Gastrocnemius medialis (tissue), 4 donors: Measurements from ENCODE around the gene TNNT2. TPM values are rescaled to one million over a fixed set of nuclear protein-coding genes. Genes with fewer than 3 reads are reported as not detected.
A peak's percentile ranks its signal among the peaks of the same experiment; 100 is the strongest.

Experiments used
- ATAC-seq, 2 donors: fragments of 150-250 bp; one replicate each; pipeline ENCODE4 v1.9.1; 2016
- DNase-seq, 2 donors: peaks; one replicate each; pipeline ENCODE4 v3.0.0-alpha.2; 2019
- H3K27ac ChIP-seq, 4 donors: fragments of 200-600 bp; sonication (generic); 1 replicate in 1 of 4; 2 replicates in 3 of 4; pipeline ENCODE4 v1.5.1; 2016 to 2018; ENCODE audit warnings: mild to moderate bottlenecking in 2 of 4, moderate library complexity in 1 of 4
- H3K27me3 ChIP-seq, 3 donors: fragments of 200-600 bp; sonication (generic) in 2 of 3; 1 replicate in 1 of 3; 2 replicates in 2 of 3; pipeline versions ENCODE4 v1.5.1 to v1.6.0; 2016 to 2019; ENCODE audit warnings: mild to moderate bottlenecking in 1 of 3, moderate library complexity in 1 of 3
- H3K36me3 ChIP-seq, 2 donors: fragments of 200-600 bp; sonication (generic) in 1 of 2; one replicate each; pipeline ENCODE4 v1.5.1; 2017 to 2018
- H3K4me1 ChIP-seq, 2 donors: fragments of 200-600 bp; sonication (generic) in 1 of 2; one replicate each; pipeline ENCODE4 v1.5.1; 2016 to 2017; ENCODE audit warnings: mild to moderate bottlenecking in 2 of 2
- H3K4me3 ChIP-seq, 4 donors: fragments of 200-600 bp; sonication (generic) in 3 of 4; 1 replicate in 1 of 4; 2 replicates in 3 of 4; pipeline ENCODE4 v1.5.1; 2016 to 2019; ENCODE audit warnings: mild to moderate bottlenecking in 2 of 4
- H3K9me3 ChIP-seq, 3 donors: fragments of 200-600 bp; sonication (generic) in 2 of 3; 1 replicate in 1 of 3; 2 replicates in 2 of 3; pipeline ENCODE4 v1.5.1; 2016 to 2019
- POLR2A ChIP-seq, 2 donors: fragments of 450-650 bp; IDR thresholded peaks; one replicate each; pipeline ENCODE4 v1.6.1; 2017; ENCODE audit warnings: antibody characterized with exemption in 2 of 2, mild to moderate bottlenecking in 2 of 2, moderate library complexity in 2 of 2
- in situ Hi-C, 4 donors: fragments of 200-750 bp; cut with MboI; loops; one replicate each; pipeline versions ENCODE4 v1.15.0 to v1.8.0; 2017; ENCODE audit warnings: low sequenced_read_pairs in 4 of 4
- intact Hi-C: fragments of 100-400 bp; cut with DNase I; formaldehyde crosslinking; loops from one replicate; pipeline ENCODE4 v1.15.1; 2023; ENCODE audit warnings: low total_unique reads
- total RNA-seq, 4 donors: library from RNA; depleted of rRNA; stranded (reverse); fragments of >200 nt; gene quantifications; one replicate each; pipeline versions ENCODE4 v1.1.0 to v1.2.3, GENCODE V29; 2016
- TF ChIP-seq, protein P1 (sequence below), 5 experiments: fragments of 450-650 bp in 3 of 5; fragments of 200-600 bp in 2 of 5; sonication (generic) in 2 of 5; IDR thresholded peaks in 4 of 5; conservative IDR thresholded peaks in 1 of 5; 1 replicate in 4 of 5; 2 replicates in 1 of 5; pipeline ENCODE4 v1.5.1; 2016 to 2019; ENCODE audit warnings: antibody characterized with exemption in 5 of 5, mild to moderate bottlenecking in 3 of 5, moderate library complexity in 3 of 5

Gene TNNT2
- total RNA-seq, 4 donors from 2014 or later, result 0.39 to 14.8 (median 6.7) TPM; not detected in 1

DNA sequence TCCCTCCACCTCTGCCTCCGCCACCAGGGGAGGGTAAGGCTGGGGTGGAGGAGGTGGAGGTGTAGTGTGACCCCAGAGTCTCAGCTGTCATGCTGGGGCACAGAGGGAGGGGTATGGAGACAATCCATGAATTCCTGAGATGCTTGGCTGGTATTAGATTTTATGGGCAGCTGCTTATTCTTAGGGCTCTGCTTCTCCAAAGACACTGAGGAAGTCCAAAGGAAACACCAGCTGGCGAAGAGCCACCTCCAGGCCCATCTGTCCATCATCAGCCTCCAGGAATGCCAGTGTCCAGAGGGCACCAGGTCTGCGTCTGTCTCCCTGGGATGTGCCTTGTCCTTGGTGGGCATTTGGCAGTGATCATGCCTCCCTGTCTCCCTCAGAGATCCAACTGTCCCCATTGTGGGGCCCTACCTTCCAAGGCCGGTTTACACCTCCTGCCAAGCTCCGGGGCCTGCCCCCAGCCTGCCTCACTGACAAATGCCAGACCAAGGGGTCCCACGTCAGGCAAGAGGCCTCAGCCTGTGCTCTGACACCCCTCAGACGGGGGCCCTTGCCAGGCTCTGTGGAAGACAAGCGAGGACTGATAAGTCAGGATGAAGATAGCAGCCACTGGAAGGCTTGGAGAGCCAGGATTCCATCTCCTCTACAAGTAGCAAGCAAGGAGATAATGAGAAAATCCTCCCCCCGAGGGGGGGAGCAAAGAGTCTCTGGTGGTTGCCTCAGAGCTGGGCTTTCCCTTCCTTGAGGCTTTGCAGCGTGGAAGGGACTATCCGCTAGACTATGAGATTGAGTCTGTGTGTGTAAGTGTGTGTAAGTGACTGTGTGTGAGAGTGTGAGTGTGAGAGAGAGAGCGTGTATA is 42.5 kb upstream of the TNNT2 start:
- Histone ChIP-seq H3K4me3 (peak overlapping the region in 2 of 4 donors; percentile 2 to 37), H3K9me3 (no peaks in the 10 kb centered on the region), H3K27me3 (no peaks in the 10 kb centered on the region), H3K4me1 (peaks cover 55% of the 10 kb centered on the region in 2 donors), H3K27ac (peak overlapping the region; percentile 93), H3K36me3 (no peaks in the 10 kb centered on the region)
- in situ Hi-C loops (no loop called here), intact Hi-C loops (loop anchor here (5.0 kb wide), 1 partner anchor 248 kb away; no protein-coding TSS in a partner anchor)
- ATAC-seq (peak in 1 of 2 donors; percentile 11), DNase-seq (peak in 1 of 2 donors; percentile 54)
- TF ChIP-seq, protein P1, sequence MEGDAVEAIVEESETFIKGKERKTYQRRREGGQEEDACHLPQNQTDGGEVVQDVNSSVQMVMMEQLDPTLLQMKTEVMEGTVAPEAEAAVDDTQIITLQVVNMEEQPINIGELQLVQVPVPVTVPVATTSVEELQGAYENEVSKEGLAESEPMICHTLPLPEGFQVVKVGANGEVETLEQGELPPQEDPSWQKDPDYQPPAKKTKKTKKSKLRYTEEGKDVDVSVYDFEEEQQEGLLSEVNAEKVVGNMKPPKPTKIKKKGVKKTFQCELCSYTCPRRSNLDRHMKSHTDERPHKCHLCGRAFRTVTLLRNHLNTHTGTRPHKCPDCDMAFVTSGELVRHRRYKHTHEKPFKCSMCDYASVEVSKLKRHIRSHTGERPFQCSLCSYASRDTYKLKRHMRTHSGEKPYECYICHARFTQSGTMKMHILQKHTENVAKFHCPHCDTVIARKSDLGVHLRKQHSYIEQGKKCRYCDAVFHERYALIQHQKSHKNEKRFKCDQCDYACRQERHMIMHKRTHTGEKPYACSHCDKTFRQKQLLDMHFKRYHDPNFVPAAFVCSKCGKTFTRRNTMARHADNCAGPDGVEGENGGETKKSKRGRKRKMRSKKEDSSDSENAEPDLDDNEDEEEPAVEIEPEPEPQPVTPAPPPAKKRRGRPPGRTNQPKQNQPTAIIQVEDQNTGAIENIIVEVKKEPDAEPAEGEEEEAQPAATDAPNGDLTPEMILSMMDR (IDR thresholded peaks at IDR 0.05 in 4 of 5, conservative IDR thresholded peaks at IDR 0.05 in 1 of 5), result no peak
- TF ChIP-seq POLR2A (IDR thresholded peaks at IDR 0.05), result no peak

DNA sequence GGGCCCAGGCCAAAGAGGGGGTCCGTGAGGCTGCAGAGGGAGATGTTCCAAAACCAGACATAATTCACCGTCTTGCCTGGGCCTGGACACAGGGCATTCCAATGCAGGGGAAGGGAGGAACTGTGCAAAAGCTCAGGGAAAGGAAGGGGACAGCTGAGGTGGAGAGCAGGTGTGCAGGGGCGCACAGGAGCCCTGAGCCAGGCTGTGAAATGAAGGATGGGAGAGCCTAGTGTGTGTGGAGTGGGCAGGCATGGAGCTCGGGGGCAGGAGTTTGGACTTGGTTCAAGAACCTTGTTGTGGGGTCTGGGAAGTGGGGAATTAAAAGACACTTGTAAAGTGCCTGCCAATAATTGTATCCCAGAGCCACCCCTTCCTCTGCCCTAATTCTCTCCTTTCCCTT is 41.8 kb upstream of the TNNT2 start:
- H3K27me3 ChIP-seq, result no peaks in the 10 kb centered on the region
- H3K9me3 ChIP-seq, result no peaks in the 10 kb centered on the region
- no peak for TF ChIP-seq POLR2A (IDR thresholded peaks at IDR 0.05)
- TF ChIP-seq, protein P1 (IDR thresholded peaks at IDR 0.05 in 4 of 5, conservative IDR thresholded peaks at IDR 0.05 in 1 of 5), result no peak
- ATAC-seq (no peak), DNase-seq (peak in 1 of 2 donors; percentile 17)
- no peaks in the 10 kb centered on the region for H3K36me3 ChIP-seq
- H3K4me1 ChIP-seq, result peaks cover 49 to 51% of the 10 kb centered on the region in 2 donors
- intact Hi-C loops, result no loop called here
- H3K4me3 ChIP-seq, result peak overlapping the region in 2 of 4 donors; percentile 15 to 37
- in situ Hi-C loops, result no loop called here
- H3K27ac ChIP-seq, result peak overlapping the region; percentile 93

DNA sequence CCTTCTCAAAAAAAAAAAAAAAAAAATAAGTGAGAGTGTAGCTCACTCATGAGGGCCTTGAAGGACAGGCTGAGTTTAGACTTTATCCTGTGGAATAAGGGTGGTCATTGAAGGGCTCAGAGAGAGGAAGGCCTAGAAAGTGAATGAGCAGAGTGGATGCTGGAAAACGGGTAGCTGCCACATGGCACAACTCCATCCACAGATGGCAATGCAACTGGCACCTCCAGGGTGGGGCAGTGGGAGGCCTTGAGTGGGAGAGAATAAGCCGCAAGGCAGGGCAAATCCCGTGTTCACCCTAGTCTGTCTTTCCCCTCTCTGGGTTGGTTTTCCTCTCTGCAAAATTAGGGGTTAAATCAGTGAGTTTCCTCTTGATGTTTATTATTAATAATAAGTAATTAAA is 41.0 kb upstream of the TNNT2 start:
- no peaks in the 10 kb centered on the region for H3K9me3 ChIP-seq
- H3K4me3 ChIP-seq, result no peak overlapping the region
- no peaks in the 10 kb centered on the region for H3K27me3 ChIP-seq
- intact Hi-C loops (no loop called here), in situ Hi-C loops (no loop called here)
- peaks cover 49 to 50% of the 10 kb centered on the region in 2 donors for H3K4me1 ChIP-seq
- ATAC-seq (no peak), DNase-seq (peak in 1 of 2 donors; percentile 19)
- peak overlapping the region; percentile 93 for H3K27ac ChIP-seq
- no peaks in the 10 kb centered on the region for H3K36me3 ChIP-seq
- no peak for TF ChIP-seq POLR2A (IDR thresholded peaks at IDR 0.05)
- TF ChIP-seq, protein P1 (IDR thresholded peaks at IDR 0.05 in 4 of 5, conservative IDR thresholded peaks at IDR 0.05 in 1 of 5), result no peak

DNA sequence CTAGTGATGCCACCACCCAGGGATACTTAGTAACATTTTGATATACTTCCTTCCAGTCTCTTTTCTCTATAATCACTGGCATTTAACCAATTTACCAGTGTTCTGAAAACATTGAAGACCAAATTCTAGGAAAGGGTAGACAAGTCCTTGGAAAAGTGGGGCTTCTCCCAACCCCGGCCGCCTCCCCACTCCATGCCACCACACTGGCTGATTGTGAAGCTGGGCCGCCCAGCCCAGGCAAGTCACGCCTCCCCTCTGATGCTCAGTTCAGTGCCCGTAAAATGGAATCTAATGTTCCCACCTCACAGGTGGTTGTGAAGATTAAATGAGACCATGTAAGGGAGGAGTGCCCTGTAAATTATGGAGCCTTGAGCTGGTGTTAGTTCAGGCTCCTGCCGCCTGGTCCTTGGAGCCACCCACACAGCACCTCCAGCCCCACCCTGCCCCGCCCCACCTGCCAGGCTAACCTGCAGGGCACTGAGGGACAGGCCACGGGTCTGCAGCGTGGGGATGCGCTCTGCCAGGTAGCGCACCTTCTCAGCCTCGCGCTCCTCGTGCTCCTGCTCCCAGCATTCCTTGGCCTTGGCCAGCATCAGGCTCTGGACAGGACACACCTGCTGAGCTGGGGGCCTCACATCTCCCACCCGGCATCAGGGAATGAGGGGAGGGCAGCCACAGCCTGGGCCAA is 36.7 kb upstream of the TNNT2 start:
- Histone ChIP-seq H3K4me1 (peaks cover 11 to 15% of the 10 kb centered on the region in 2 donors), H3K36me3 (peaks cover 0 to 9% of the 10 kb centered on the region in 2 donors), H3K9me3 (no peaks in the 10 kb centered on the region), H3K27ac (peak overlapping the region; percentile 22 to 93 (median 74)), H3K27me3 (no peaks in the 10 kb centered on the region), H3K4me3 (no peak overlapping the region)
- in situ Hi-C loops, result no loop called here
- DNase-seq, result no peak
- no peak for ATAC-seq
- TF ChIP-seq, protein P1 (IDR thresholded peaks at IDR 0.05 in 4 of 5, conservative IDR thresholded peaks at IDR 0.05 in 1 of 5), result no peak
- TF ChIP-seq POLR2A (IDR thresholded peaks at IDR 0.05), result no peak
- intact Hi-C loops, result no loop called here
